Measurements from ENCODE around the gene SDK1.

DNA sequence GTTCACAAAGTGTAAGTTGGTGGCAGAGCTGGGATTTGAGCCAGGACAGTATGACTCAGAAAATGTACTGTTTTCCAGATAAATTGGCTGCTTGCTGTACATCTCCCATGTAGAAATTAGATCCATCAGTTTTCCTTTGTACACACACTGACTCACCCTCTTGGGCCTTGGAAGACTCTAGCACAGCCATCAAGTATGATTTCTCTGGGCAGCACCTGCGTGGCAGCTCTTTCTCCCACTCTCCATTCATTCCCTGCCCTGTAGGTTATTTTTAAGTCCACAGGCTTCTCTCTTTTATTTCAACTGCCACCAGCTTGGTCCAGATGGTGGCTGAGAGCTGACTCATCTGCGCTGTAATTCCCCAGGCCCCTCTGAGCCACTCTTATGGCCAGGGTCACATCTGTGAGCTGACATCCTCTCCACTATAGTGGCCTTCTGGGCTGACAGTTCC lies 28.3 kb upstream of the SDK1 start:
- TF ChIP-seq POLR2A (IDR thresholded peaks at IDR 0.05): no peak
- TF ChIP-seq, protein P1, sequence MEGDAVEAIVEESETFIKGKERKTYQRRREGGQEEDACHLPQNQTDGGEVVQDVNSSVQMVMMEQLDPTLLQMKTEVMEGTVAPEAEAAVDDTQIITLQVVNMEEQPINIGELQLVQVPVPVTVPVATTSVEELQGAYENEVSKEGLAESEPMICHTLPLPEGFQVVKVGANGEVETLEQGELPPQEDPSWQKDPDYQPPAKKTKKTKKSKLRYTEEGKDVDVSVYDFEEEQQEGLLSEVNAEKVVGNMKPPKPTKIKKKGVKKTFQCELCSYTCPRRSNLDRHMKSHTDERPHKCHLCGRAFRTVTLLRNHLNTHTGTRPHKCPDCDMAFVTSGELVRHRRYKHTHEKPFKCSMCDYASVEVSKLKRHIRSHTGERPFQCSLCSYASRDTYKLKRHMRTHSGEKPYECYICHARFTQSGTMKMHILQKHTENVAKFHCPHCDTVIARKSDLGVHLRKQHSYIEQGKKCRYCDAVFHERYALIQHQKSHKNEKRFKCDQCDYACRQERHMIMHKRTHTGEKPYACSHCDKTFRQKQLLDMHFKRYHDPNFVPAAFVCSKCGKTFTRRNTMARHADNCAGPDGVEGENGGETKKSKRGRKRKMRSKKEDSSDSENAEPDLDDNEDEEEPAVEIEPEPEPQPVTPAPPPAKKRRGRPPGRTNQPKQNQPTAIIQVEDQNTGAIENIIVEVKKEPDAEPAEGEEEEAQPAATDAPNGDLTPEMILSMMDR (IDR thresholded peaks at IDR 0.05): no peak
